Tibial nerve (tissue), 4 donors: ENCODE data around the gene CDC42EP3. TPM values are rescaled to one million over a fixed set of nuclear protein-coding genes. Genes with fewer than 3 reads are reported as not detected.

Experiments used
- DNase-seq, 2 donors: peaks; one replicate each; pipeline ENCODE4 v3.0.0-alpha.2; 2019; ENCODE audit warnings: low spot score in 2 of 2
- H3K27ac ChIP-seq, 4 donors: fragments of 200-600 bp; sonication (generic) in 3 of 4; one replicate each; pipeline ENCODE4 v1.5.1; 2017 to 2019; ENCODE audit warnings: mild to moderate bottlenecking in 1 of 4
- H3K27me3 ChIP-seq, 2 donors: fragments of 200-600 bp; sonication (generic) in 1 of 2; one replicate each; pipeline versions ENCODE4 v1.5.1 to v1.6.0; 2017 to 2019
- H3K36me3 ChIP-seq, 3 donors: fragments of 200-600 bp; sonication (generic); one replicate each; pipeline ENCODE4 v1.5.1; 2018 to 2019
- H3K4me1 ChIP-seq, 4 donors: fragments of 200-600 bp; sonication (generic) in 3 of 4; one replicate each; pipeline ENCODE4 v1.5.1; 2017 to 2019
- H3K4me3 ChIP-seq, 4 donors: fragments of 200-600 bp; sonication (generic) in 3 of 4; one replicate each; pipeline ENCODE4 v1.5.1; 2017 to 2019; ENCODE audit warnings: mild to moderate bottlenecking in 1 of 4, moderate library complexity in 1 of 4
- H3K9me3 ChIP-seq, 4 donors: fragments of 200-600 bp; sonication (generic) in 3 of 4; one replicate each; pipeline ENCODE4 v1.5.1; 2017 to 2019
- EP300 ChIP-seq, 2 donors: sonication (generic); formaldehyde crosslinking; IDR thresholded peaks; one replicate each; pipeline ENCODE4 v1.6.1; 2017; ENCODE audit warnings: antibody characterized with exemption in 2 of 2, mild to moderate bottlenecking in 1 of 2
- POLR2A ChIP-seq, 2 donors: fragments of 450-650 bp; IDR thresholded peaks; one replicate each; pipeline ENCODE4 v1.6.1; 2017; ENCODE audit warnings: antibody characterized with exemption in 2 of 2, mild to moderate bottlenecking in 2 of 2, moderate library complexity in 2 of 2
- WGBS, 2 donors: methylation state at CpG; one replicate each; pipeline ENCODE4 v1.1.5; 2018; 5-methylcytosine and 5-hydroxymethylcytosine counted together
- total RNA-seq, 4 donors: library from RNA; depleted of rRNA; stranded (reverse); fragments of >200 nt; gene quantifications; one replicate each; pipeline ENCODE4 v1.1.0, GENCODE V29; 2016
- TF ChIP-seq, protein P1 (sequence below), 5 experiments: fragments of 200-600 bp in 3 of 5; fragments of 450-650 bp in 2 of 5; sonication (generic) in 3 of 5; IDR thresholded peaks; one replicate each; pipeline ENCODE4 v1.5.1; 2016 to 2019; ENCODE audit warnings: antibody characterized with exemption in 5 of 5, mild to moderate bottlenecking in 3 of 5, moderate library complexity in 2 of 5

CDC42EP3 gene
- total RNA-seq, 4 donors from 2014 or later = 31.8 to 58.6 (median 40.2) TPM

DNA sequence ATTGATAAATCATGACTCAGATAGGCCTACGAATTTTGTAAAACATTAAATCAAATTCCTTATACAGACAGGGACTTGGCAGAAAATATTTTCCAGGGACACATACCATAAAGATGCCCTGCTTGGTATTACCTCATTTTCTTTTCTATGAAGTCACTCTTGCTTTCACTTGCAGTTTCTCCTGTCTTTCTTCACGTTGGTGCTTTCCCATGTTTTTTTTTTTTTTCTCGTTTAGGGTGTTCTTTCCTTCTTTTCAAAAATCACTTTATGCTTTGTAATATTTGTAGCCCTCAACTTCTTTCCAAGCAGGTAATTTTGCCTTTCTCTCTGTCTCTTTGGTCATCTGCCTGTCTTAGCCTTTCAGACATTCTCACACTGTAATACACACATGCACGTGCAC is 40.7 kb downstream of the CDC42EP3 start:
- no peak overlapping the region for H3K27ac ChIP-seq
- 68 to 81% methylated on average over 4 of the region's 4 CpGs for WGBS, 2 donors

GRCh38 chr2:37630301-37630700 is 41.1 kb downstream of the CDC42EP3 start:
- Histone ChIP-seq H3K27me3 (no peaks in the 10 kb centered on the region), H3K27ac (no peak overlapping the region), H3K4me1 (peaks cover 0 to 9% (median 3%) of the 10 kb centered on the region in 4 donors), H3K4me3 (no peak overlapping the region), H3K36me3 (no peaks in the 10 kb centered on the region), H3K9me3 (no peaks in the 10 kb centered on the region)
- TF ChIP-seq, protein P1, sequence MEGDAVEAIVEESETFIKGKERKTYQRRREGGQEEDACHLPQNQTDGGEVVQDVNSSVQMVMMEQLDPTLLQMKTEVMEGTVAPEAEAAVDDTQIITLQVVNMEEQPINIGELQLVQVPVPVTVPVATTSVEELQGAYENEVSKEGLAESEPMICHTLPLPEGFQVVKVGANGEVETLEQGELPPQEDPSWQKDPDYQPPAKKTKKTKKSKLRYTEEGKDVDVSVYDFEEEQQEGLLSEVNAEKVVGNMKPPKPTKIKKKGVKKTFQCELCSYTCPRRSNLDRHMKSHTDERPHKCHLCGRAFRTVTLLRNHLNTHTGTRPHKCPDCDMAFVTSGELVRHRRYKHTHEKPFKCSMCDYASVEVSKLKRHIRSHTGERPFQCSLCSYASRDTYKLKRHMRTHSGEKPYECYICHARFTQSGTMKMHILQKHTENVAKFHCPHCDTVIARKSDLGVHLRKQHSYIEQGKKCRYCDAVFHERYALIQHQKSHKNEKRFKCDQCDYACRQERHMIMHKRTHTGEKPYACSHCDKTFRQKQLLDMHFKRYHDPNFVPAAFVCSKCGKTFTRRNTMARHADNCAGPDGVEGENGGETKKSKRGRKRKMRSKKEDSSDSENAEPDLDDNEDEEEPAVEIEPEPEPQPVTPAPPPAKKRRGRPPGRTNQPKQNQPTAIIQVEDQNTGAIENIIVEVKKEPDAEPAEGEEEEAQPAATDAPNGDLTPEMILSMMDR (IDR thresholded peaks at IDR 0.05) = no peak
- TF ChIP-seq EP300 (IDR thresholded peaks at IDR 0.05) = peak in 1 of 2 donors; percentile 36
- DNase-seq = no peak
- WGBS, 2 donors = 88 to 92% methylated on average over 1 of the region's 1 CpG

More for the DNA sequence above, 40.7 kb downstream of the CDC42EP3 start:
- DNase-seq = no peak
- TF ChIP-seq POLR2A (IDR thresholded peaks at IDR 0.05) = no peak
- TF ChIP-seq, protein P1 (IDR thresholded peaks at IDR 0.05) = no peak
- no peak for TF ChIP-seq EP300 (IDR thresholded peaks at IDR 0.05)
- H3K4me3 ChIP-seq = no peak overlapping the region
- peaks cover 0 to 7% (median 3%) of the 10 kb centered on the region in 4 donors for H3K4me1 ChIP-seq
- H3K9me3 ChIP-seq = no peaks in the 10 kb centered on the region
- no peaks in the 10 kb centered on the region for H3K36me3 ChIP-seq
- H3K27me3 ChIP-seq = no peaks in the 10 kb centered on the region

- Histone ChIP-seq H3K27ac (no peak overlapping the region), H3K9me3 (no peaks in the 10 kb centered on the region), H3K27me3 (no peaks in the 10 kb centered on the region), H3K4me3 (no peak overlapping the region), H3K4me1 (peaks cover 0 to 10% (median 8%) of the 10 kb centered on the region in 4 donors), H3K36me3 (no peaks in the 10 kb centered on the region)
- WGBS, 2 donors = 95 to 100% methylated on average over 3 of the region's 3 CpGs
- no peak for DNase-seq
- TF ChIP-seq, protein P1 (IDR thresholded peaks at IDR 0.05) = no peak
These were observed 41.9 kb downstream of the CDC42EP3 start for GRCh38 chr2:37629529-37629928.

GRCh38 chr2:37627710-37628109 is 43.7 kb downstream of the CDC42EP3 start:
- Histone ChIP-seq H3K9me3 (no peaks in the 10 kb centered on the region), H3K4me1 (peaks cover 0 to 10% (median 8%) of the 10 kb centered on the region in 4 donors), H3K27me3 (no peaks in the 10 kb centered on the region), H3K27ac (no peak overlapping the region), H3K36me3 (no peaks in the 10 kb centered on the region), H3K4me3 (no peak overlapping the region)
- TF ChIP-seq EP300 (IDR thresholded peaks at IDR 0.05) = no peak
- TF ChIP-seq, protein P1 (IDR thresholded peaks at IDR 0.05) = no peak
- TF ChIP-seq POLR2A (IDR thresholded peaks at IDR 0.05) = no peak
- no peak for DNase-seq

- no peak for DNase-seq
- H3K27me3 ChIP-seq = no peaks in the 10 kb centered on the region
- no peaks in the 10 kb centered on the region for H3K36me3 ChIP-seq
- peak overlapping the region in 2 of 4 donors; percentile 25 to 38 for H3K27ac ChIP-seq
- 46 to 61% methylated on average over 11 of the region's 11 CpGs for WGBS, 2 donors
- no peak overlapping the region for H3K4me3 ChIP-seq
- peaks cover 0 to 10% (median 8%) of the 10 kb centered on the region in 4 donors for H3K4me1 ChIP-seq
- no peaks in the 10 kb centered on the region for H3K9me3 ChIP-seq
- TF ChIP-seq, protein P1 (IDR thresholded peaks at IDR 0.05) = no peak
- TF ChIP-seq EP300 (IDR thresholded peaks at IDR 0.05) (no peak), POLR2A (IDR thresholded peaks at IDR 0.05) (no peak)
These were observed 45.5 kb downstream of the CDC42EP3 start for GRCh38 chr2:37625796-37626571.
